Measurements from ENCODE around the gene CFAP410. TPM values are rescaled to one million over a fixed set of nuclear protein-coding genes. Genes with fewer than 3 reads are reported as not detected.

Gene CFAP410
- total RNA-seq, 1 donor from 2014 or later = 20.2 TPM

DNA sequence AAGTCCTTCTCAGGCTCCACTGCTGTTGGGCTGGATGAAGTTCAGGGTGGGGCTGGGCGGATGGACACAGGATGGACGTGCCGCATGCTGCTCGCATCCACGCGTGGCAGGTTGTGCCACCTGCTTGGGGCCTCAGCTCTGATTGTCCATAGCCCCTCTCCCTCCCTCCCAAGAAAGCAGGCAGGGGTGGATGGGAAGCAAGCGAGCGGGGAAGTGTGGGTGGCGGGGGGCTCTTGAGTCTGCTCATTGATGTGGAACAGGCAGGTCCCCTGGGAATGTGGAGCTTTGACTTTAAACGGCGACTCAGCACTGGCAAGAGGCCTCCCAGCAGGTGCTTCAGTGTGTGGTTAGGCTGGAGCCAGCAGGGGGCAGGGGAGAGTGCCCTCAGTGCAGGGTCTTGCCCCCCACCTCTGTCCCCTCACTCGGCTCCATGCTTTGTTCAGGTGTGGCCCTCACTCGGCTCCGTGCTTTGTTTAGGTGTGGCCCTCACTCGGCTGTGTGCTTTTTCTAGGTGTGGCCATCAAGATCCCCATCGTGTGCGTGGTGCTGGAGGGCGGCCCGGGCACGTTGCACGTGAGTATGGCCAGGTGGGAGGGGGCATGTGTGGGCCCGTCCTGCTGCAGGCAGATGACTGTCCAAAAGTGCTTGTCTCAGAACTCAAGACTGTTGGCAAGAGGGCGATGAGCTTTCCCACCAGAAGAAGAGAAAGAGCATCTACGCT lies 38.2 kb upstream of the CFAP410 start:
- DNase-seq (ENCODE audit: low read depth) = no peak
- no peaks in the 10 kb centered on the region for H3K36me3 ChIP-seq (ENCODE audit: control insufficient read depth, insufficient read depth, low read length)
- no peak overlapping the region for H3K4me3 ChIP-seq (ENCODE audit: low read depth, low read length)
- H3K27me3 ChIP-seq (ENCODE audit: control insufficient read depth, insufficient read depth, low read length) = peaks cover 5% of the 10 kb centered on the region
- TF ChIP-seq CTCF (IDR thresholded peaks at IDR 0.05; ENCODE audit: insufficient read depth, low read length, poor library complexity, severe bottlenecking) = no peak

- no peak for DNase-seq (ENCODE audit: low read depth)
- no peak overlapping the region for H3K4me3 ChIP-seq (ENCODE audit: low read depth, low read length)
- H3K27me3 ChIP-seq (ENCODE audit: control insufficient read depth, insufficient read depth, low read length) = peaks cover 5% of the 10 kb centered on the region
- H3K36me3 ChIP-seq (ENCODE audit: control insufficient read depth, insufficient read depth, low read length) = no peaks in the 10 kb centered on the region
- TF ChIP-seq CTCF (IDR thresholded peaks at IDR 0.05; ENCODE audit: insufficient read depth, low read length, poor library complexity, severe bottlenecking) = no peak
These were observed 37.4 kb upstream of the CFAP410 start for GRCh38 chr21:44376606-44377005.

GRCh38 chr21:44375761-44376241 lies 36.6 kb upstream of the CFAP410 start:
- Histone ChIP-seq H3K4me3 (ENCODE audit: low read depth, low read length) (no peak overlapping the region), H3K36me3 (ENCODE audit: control insufficient read depth, insufficient read depth, low read length) (no peaks in the 10 kb centered on the region), H3K27me3 (ENCODE audit: control insufficient read depth, insufficient read depth, low read length) (peaks cover 7% of the 10 kb centered on the region)
- TF ChIP-seq CTCF (IDR thresholded peaks at IDR 0.05; ENCODE audit: insufficient read depth, low read length, poor library complexity, severe bottlenecking) = no peak
- DNase-seq (ENCODE audit: low read depth) = no peak

DNA sequence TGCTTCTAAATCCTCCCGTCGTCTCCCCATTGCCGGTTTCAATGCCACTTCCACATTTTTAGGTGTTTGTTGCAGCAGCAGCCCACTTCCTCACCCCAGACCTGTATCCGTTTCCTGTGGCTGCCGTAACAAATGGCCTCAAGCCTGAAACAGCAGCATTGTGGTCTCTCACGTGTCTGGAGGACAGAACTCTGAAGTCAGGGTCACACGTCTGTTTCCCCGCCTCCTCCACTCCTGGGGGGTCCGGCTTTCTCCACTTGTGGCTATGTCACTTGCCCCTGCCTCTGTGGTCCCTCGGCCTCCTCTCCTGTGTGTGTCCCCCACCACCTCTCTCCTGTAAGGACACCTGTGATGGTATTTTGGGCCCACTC lies 36.1 kb upstream of the CFAP410 start:
- no peak for DNase-seq (ENCODE audit: low read depth)
- Histone ChIP-seq H3K36me3 (ENCODE audit: control insufficient read depth, insufficient read depth, low read length) (no peaks in the 10 kb centered on the region), H3K27me3 (ENCODE audit: control insufficient read depth, insufficient read depth, low read length) (peaks cover 11% of the 10 kb centered on the region), H3K4me3 (ENCODE audit: low read depth, low read length) (no peak overlapping the region)
- no peak for TF ChIP-seq CTCF (IDR thresholded peaks at IDR 0.05; ENCODE audit: insufficient read depth, low read length, poor library complexity, severe bottlenecking)

DNA sequence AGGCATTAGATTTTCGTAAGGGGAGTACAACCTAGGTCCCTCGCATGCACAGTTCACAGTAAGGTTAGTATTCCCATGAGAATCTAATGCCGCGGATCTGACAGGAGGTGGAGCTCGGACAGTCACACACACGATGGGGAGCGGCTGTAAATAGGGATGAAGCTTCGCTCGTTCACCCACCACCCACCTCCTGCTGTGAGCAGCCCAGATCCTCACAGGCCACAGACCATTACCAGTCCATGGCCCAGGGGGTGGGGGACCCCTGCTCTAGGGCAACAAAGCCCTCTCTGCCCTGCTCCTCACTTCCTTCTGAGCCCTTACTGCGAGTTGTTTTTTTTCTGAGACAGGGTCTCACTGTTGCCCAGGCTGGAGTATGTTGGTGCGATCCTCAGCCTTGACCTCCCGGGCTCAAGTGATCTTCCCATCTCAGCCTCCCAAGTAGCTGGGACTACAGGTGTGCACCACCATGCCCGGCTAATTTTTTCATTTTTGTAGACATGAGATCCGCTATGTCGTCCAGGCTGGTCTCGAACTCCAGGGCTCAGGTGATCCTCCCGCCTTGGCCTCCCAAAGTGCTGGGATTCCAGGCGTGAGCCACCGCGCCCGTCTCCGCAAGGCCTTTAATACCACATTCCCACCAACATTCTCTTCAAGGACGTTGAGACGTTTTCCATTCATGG lies 35.6 kb upstream of the CFAP410 start:
- H3K4me3 ChIP-seq (ENCODE audit: low read depth, low read length) = no peak overlapping the region
- DNase-seq (ENCODE audit: low read depth) = no peak
- no peaks in the 10 kb centered on the region for H3K36me3 ChIP-seq (ENCODE audit: control insufficient read depth, insufficient read depth, low read length)
- no peak for TF ChIP-seq CTCF (IDR thresholded peaks at IDR 0.05; ENCODE audit: insufficient read depth, low read length, poor library complexity, severe bottlenecking)
- peaks cover 11% of the 10 kb centered on the region for H3K27me3 ChIP-seq (ENCODE audit: control insufficient read depth, insufficient read depth, low read length)
